ENCODE measurements around the gene ERC2. TPM values are rescaled to one million over a fixed set of nuclear protein-coding genes. Genes with fewer than 3 reads are reported as not detected.

The ERC2 gene
- total RNA-seq, 3 donors from 2014 or later = 0.64 to 7.3 (median 1.3) TPM

GRCh38 chr3:55643283-55643682 lies 825.0 kb downstream of the ERC2 start:
- intact Hi-C loops (cut with DNase I; ENCODE audit: low total_unique reads) = no loop called here
- no peak for DNase-seq (ENCODE audit: low spot score in 2 of 2)
- Histone ChIP-seq H3K27me3 (no peaks in the 10 kb centered on the region), H3K9me3 (no peaks in the 10 kb centered on the region), H3K36me3 (no peaks in the 10 kb centered on the region), H3K27ac (no peak overlapping the region), H3K4me1 (no peaks in the 10 kb centered on the region), H3K4me3 (no peak overlapping the region)
- TF ChIP-seq POLR2A (IDR thresholded peaks at IDR 0.05) = no peak
- no peak for TF ChIP-seq CTCF (IDR thresholded peaks at IDR 0.05)
- TF ChIP-seq POLR2AphosphoS5 (IDR thresholded peaks at IDR 0.05) = no peak

DNA sequence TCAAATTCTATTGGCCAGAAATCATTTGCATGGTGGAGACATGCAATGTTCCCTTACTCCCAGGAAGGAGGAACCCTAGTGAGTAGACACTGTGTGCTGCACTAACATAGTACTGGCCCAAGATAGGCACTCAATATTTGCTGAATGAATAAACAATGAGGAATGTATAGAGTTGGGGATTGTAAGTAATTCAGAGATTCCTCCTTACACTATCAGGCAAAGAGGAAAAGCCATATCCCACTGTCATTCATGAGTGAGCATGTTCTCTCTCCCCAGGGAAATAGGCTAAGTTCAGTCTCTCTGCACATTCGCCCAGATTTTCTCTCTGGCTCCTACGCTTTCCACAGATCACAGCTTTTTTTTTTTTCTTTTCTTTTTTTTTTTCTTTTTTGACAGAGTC lies 826.3 kb downstream of the ERC2 start:
- DNase-seq (ENCODE audit: low spot score in 2 of 2) = no peak
- no peaks in the 10 kb centered on the region for H3K36me3 ChIP-seq

GRCh38 chr3:55639896-55640765 lies 828.1 kb downstream of the ERC2 start:
- H3K4me1 ChIP-seq = no peaks in the 10 kb centered on the region
- no peaks in the 10 kb centered on the region for H3K27me3 ChIP-seq
- no peaks in the 10 kb centered on the region for H3K9me3 ChIP-seq
- intact Hi-C loops (cut with DNase I; ENCODE audit: low total_unique reads) = no loop called here
- no peak for DNase-seq (ENCODE audit: low spot score in 2 of 2)
- no peaks in the 10 kb centered on the region for H3K36me3 ChIP-seq
- no peak overlapping the region for H3K4me3 ChIP-seq
- H3K27ac ChIP-seq = no peak overlapping the region
- TF ChIP-seq POLR2A (IDR thresholded peaks at IDR 0.05) (no peak), CTCF (IDR thresholded peaks at IDR 0.05) (no peak), POLR2AphosphoS5 (IDR thresholded peaks at IDR 0.05) (no peak)

More for the DNA sequence above, 826.3 kb downstream of the ERC2 start:
- Histone ChIP-seq H3K27me3 (no peaks in the 10 kb centered on the region), H3K9me3 (no peaks in the 10 kb centered on the region), H3K4me1 (no peaks in the 10 kb centered on the region), H3K4me3 (no peak overlapping the region), H3K27ac (no peak overlapping the region)
- intact Hi-C loops (cut with DNase I; ENCODE audit: low total_unique reads) = no loop called here
- TF ChIP-seq POLR2A (IDR thresholded peaks at IDR 0.05) (no peak), CTCF (IDR thresholded peaks at IDR 0.05) (no peak), POLR2AphosphoS5 (IDR thresholded peaks at IDR 0.05) (no peak)

DNA sequence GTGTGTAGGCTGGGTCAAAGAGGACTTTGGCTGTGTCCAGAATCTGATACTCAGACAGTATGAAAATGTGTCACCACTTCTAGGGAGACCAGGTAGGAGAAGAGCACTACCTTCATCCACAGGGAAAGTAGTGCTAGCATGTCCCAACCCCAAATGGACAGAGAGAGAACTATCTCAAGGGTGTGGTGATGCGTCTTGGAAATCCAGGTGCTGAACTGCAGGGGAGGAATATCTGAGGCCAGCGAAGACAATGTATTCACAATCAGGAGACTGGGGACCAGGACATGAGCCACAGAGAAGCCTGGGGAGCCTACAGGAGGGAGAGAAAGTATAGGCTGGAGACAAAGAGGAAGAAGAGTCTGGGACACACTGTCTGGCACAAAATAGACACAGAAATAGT lies 829.1 kb downstream of the ERC2 start:
- Histone ChIP-seq H3K9me3 (no peaks in the 10 kb centered on the region), H3K4me3 (no peak overlapping the region), H3K27ac (no peak overlapping the region), H3K4me1 (no peaks in the 10 kb centered on the region), H3K36me3 (no peaks in the 10 kb centered on the region), H3K27me3 (no peaks in the 10 kb centered on the region)
- no peak for DNase-seq (ENCODE audit: low spot score in 2 of 2)
- TF ChIP-seq CTCF (IDR thresholded peaks at IDR 0.05) = no peak
- TF ChIP-seq POLR2AphosphoS5 (IDR thresholded peaks at IDR 0.05) = no peak
- TF ChIP-seq POLR2A (IDR thresholded peaks at IDR 0.05) = no peak
- intact Hi-C loops (cut with DNase I; ENCODE audit: low total_unique reads) = no loop called here

DNA sequence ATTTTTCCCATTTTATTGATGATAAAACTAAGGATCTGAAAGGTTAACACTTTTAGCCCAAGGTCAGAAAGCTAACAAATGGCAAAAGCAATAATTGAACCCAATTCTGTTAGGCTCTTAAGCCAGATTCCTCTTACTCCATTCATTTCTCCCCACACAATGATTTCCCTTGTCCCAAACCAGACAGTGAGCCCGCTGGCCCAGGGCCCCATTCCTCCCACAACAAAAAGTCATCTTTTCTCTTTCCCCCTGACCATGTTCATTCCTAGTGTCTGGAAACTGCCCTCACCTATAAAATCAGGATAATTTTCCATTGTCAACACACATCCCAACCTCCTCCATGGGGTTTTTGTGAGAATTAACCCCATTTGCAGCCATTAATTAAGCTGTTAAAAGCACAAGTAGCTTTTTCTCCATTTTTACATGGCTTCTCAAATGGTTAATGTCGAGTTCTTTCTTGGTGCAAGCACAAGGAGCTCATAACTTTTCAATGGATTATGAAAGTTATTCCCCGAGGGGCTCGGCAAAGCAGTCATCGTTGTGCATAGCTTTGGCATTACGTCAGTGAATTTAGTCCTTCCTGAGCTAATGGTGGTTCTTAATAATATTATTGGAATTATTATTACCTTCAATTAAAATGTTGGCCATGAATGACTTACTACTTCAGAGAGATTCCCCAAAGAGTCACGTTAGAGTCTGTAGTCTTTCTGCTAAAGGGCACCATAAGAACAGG lies 830.2 kb downstream of the ERC2 start:
- Histone ChIP-seq H3K36me3 (no peaks in the 10 kb centered on the region), H3K4me1 (no peaks in the 10 kb centered on the region), H3K27ac (no peak overlapping the region), H3K27me3 (no peaks in the 10 kb centered on the region), H3K4me3 (no peak overlapping the region), H3K9me3 (no peaks in the 10 kb centered on the region)
- intact Hi-C loops (cut with DNase I; ENCODE audit: low total_unique reads) = no loop called here
- TF ChIP-seq POLR2A (IDR thresholded peaks at IDR 0.05) (no peak), POLR2AphosphoS5 (IDR thresholded peaks at IDR 0.05) (no peak), CTCF (IDR thresholded peaks at IDR 0.05) (no peak)
- peak in 1 of 2 donors; percentile 40 for DNase-seq (ENCODE audit: low spot score in 2 of 2)

Measured in breast epithelium (tissue), 4 donors.